NOMO-1 (cell line): ENCODE results near the gene PRPF38A.
"Not testable (repeated sequence)": the region's sequence is repeated elsewhere in the genome, so short reads cannot be mapped to it uniquely, and the experiment has no call there.

Source experiments
- DNase-seq, 2 experiments: peaks; one replicate each; lab custom pipeline; 2025; ENCODE audit not compliant: unreplicated experiment in 2 of 2; lab: John Stamatoyannopoulos, UW

Gene PRPF38A, protein sequence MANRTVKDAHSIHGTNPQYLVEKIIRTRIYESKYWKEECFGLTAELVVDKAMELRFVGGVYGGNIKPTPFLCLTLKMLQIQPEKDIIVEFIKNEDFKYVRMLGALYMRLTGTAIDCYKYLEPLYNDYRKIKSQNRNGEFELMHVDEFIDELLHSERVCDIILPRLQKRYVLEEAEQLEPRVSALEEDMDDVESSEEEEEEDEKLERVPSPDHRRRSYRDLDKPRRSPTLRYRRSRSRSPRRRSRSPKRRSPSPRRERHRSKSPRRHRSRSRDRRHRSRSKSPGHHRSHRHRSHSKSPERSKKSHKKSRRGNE

DNA sequence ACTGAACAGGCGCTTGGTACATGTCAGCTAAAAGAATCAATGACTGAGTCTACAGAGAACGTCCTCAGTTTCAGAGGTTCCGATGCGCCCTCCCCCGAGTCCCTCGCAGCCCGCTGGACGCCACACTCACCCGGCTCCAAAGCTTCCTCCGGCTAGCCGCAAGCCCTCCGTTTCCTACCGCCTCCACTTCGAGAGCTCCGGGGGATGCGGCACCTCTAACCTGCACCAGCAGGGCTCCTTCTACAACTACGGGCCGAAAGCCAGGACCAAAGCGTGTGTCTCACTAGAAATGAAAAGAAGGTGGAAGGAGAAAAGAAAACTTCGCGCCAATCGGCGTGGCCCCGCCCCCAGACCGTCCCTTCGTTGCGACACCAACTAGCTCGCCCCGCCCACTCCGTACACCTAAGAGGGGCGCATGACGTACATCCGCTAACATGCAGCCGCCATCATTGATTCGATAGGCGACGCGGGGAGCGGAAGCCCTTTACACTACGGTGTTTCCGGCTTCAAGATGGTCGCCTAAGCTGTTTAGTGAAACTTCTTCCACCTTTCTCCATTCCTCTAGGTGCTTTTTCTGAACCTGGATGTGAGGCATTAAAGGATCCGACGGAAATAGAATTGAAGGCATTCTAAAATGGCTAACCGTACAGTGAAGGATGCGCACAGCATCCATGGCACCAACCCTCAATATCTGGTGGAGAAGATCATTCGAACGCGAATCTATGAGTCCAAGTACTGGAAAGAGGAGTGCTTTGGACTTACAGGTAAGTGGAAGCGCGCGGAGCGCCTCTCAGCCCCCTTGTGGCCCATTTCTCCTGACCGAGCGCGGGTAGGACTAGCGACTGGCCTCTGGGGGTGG lies at the start of gene PRPF38A, which contains the start of gene ORC1:
PRPF38A (plus strand) TSS at position 487 of the 859 bp plus-strand sequence; CDS start at position 635, 148 bp downstream.
ORC1 (minus strand) TSS at position 308 of the 859 bp plus-strand sequence. CDS start 2,200 bp downstream, outside the sequence.
- peak; percentile 90 to 97 for DNase-seq

DNA sequence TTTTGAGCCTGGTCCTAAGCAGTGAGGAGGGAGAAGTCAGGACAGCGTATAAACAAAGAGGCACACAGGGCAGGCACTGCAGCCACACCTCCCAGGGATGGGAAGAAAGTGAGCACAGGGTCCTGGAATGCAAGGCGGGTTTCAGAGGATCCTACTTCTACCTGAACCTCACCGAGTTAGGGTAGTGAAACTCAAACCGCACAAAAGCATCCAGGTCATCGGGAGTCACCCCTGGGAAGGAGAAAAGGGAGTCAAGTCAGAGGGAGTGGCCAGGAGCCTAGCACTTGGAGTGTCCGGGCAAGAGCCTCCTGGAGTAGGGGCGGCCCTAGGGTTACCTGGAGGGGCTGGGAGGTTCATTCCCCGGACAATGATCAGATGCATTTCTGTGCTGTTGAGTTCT lies 49.0 kb upstream of the PRPF38A start:
- no peak for DNase-seq

DNA sequence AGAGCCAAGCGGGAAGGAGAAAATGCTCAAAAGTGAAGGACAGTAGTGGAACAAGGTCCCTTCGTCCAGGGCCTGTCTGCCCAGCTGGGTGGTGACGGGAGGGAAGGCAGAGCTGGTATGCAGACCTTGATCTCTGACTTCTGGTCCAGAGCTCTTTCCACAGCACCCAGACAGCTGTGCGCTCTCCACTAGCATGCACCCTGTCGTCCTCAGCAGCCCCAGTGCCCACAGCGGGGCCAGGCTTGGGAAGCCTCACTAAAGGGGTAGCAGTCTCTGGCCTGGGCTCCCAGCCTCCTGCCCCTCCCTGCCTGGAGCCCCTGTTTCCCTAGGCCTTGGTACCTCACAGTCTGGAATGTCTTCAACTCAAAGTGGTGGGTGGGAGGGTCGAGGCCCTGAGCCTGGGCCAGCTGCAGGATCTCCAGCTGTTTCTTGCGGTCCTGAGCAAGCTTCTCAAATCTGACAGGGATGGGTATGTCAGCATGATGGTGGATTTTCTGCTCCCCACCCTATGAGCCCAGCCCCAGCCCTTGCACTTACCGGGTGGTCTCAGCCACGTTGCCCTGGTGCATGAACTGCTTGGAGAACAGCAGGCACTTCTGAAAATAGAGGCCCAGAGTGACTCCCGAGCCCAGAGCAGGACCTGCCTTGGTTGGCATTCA lies 48.4 kb upstream of the PRPF38A start:
- no peak for DNase-seq

DNA sequence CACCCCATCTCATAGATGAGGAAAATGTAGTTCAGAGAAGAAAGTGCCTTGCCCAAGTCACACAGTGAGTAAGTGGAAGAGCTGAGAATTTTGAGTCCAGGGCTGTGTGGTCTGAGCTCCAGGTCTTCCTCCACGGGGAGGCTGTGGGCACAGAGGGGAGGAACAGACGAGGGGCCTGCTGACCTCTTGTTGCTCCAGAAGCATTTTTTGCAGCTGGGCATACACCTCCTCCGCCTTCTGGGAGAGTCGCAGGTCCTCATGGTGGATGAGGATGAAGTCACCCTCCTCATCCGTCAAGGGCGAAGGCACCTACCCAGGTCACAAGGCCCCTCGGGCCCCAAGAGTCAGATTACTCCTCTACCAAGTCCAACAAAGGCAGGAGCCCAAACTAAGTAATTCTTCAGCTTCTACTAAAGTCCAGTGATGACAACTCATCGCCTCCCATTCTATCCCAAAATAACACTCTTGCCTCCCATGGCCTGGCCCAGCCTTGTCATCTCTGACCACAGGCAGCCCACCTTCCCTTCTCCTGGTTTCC lies 47.5 kb upstream of the PRPF38A start:
- DNase-seq: no peak

DNA sequence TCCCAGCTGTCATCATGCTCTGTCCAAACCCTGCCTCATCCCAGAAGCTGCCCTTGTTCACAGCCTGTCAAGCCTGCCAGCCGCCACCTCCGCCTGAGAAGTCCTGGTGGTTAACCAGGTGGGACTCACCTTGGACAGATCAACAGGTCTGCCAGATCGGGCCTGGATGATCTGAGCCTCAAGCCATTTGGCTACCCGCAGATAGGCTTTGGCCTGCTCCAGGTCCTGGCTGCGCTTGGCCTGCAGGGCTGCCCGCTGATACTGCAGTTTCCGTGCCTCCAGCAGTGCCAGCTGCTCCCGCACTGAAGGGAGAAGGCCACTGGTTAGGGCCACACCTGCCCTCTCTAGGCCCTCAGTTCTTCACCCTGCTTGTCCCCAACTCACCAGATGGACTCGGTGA lies 47.0 kb upstream of the PRPF38A start:
- no peak for DNase-seq

DNA sequence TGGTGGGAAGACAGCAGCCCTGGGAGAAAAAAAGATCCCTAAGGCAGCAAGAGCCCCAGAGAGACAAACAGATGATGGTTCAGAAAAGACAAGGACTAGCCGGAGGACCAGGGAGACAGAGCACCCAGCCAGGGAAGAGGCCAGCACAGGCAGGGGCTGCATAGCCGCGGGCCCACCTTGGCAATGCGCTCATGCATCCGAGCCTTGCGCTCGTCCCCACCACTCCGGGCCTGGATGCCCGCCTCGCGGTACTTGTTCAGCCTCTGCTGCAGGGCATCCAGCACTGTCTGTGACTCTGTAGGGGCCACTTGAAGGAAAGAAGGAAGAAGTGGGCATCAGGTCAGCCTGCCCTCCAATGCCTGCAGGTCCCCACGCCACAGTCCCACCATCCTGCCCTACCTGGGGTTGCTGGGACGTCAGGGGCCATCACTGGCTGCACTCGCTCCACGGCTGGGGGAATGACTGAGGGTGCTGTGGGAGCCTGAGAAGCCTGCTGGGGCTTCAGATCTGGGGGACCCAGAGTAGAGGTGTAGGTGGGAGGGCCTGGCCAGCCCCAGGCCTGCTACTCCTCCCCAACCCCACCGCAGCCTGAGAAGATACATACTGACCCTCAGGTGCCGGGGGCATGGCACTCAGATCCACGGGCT lies 45.4 kb upstream of the PRPF38A start:
- DNase-seq: no peak

GRCh38 chr1:52359676-52360594 lies 44.5 kb upstream of the PRPF38A start:
- DNase-seq: no peak

GRCh38 chr1:52360595-52360968 lies 43.8 kb upstream of the PRPF38A start:
- no peak for DNase-seq

GRCh38 chr1:52364235-52364839 lies 40.1 kb upstream of the PRPF38A start:
- no peak for DNase-seq

DNA sequence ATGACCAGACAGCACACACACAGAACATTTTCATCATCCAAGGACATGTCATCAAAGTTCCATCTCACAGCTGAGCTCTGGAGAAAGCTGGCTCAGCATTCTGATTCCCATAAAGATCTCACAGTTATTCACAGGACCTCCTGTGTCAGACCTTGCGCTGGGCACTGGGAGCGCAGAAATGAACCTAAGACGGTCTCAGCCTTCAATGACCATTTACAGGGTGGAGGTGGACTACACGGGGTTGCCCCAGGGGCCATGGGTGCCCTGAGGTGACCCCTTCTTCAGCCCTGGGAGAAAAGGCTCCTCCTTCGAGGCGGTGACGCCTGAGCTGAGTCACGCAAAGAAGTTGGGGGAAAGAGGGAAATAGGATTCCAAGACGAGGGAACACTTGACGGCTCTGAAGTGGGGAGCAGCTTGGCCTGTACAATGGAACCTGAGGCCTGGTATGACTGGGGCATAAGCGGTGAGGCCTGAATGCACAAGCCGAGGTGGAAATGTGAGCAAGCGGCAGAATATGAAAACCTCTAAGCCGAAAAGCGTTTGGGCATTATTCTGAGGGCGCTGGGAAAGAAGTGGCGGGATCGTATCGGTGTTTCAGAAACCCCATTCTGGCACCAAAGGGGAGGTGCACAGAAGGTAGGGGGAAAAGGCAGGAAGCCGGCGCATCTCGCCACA lies 39.2 kb upstream of the PRPF38A start:
- peak in 1 of 2 experiments; percentile 19 for DNase-seq

DNA sequence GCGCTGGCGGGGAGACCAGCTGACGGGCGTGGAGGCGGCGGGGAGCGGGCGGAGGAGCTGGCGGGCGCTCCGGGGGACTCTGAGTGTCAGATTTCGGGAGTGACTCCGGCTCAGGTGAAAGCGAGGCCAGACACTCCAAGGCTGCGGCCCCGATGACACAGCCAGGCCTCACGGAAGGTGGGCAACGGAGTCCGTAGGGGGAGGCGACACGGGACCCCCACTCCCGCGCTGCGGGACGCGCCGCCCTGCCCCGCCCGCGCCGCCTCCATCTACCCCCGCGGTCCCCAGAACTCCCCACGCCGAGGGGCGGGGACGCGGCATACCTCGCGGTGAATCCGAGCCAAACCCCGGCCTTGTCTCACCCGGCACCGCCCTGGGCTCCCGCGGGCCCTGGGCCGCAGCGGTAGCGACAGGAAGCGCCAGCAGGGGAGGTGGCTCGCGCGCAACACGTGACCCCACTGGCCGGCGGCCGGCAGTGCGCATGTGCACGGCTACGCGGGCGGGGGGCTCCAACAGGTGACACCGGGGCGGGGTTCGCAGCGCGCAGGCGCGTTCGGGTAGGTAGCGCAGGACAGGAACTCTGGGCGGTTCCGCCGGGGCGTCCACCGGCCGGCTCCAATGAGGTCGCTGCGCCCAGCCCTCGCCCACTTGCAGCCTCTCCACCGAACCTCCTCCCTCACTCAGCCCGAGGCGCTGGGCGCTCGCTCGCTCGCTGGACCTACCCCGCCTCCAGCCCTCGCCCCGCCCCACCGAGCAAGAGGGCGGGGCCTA lies 38.5 kb upstream of the PRPF38A start, which contains the start of gene CC2D1B:
CC2D1B (minus strand) TSS at position 460 of the 771 bp plus-strand sequence. CDS start 1,585 bp downstream, outside the sequence.
- peak; percentile 97 for DNase-seq

DNA sequence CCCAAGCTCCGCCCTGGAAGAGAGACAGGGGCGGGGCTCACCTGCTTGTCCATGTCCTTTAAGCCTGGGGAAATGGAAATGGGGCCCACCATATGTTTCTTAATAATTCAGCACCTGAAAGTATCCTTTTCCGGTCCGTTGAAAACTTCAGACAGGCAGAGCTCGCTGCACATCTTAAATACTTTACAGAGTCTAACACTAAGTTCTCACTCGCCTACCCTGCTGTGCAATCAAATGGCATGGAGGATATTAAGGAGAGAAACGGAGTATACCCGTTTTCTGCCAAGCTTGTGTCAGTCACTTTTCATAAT lies 37.9 kb upstream of the PRPF38A start:
- DNase-seq: no peak

GRCh38 chr1:52367272-52367671 lies 37.1 kb upstream of the PRPF38A start:
- DNase-seq: no peak

DNA sequence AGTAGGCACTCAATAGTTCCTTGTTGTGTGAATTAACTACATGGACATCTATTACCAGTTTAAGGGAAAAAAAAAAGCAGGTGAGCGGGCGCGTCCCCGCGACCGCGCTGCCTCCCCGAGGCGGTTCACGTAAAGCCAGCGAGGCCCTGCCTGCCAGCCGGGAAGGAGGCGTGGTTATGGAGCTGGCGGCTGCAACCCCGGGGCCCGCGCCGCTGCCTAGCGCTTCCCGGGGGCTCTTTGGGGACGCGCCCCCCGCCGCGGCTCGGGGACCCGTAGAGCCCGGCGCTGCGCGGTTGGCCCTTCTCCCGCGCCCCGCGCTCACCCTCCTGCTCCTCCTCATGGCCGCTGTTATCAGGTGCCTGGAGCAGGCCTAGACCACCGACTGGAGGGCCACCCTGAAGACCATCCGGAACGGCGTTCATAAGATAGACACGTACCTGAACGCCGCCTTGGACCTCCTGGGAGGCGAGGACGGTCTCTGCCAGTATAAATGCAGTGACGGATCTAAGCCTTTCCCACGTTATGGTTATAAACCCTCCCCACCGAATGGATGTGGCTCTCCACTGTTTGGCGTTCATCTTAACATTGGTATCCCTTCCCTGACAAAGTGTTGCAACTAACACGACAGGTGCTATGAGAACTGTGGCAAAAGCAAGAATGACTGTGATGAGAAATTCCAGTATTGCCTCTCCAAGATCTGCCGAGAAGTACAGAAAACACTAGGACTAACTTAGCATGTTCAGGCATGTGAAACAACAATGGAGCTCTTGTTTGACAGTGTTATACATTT lies 35.8 kb upstream of the PRPF38A start:
- no peak for DNase-seq

DNA sequence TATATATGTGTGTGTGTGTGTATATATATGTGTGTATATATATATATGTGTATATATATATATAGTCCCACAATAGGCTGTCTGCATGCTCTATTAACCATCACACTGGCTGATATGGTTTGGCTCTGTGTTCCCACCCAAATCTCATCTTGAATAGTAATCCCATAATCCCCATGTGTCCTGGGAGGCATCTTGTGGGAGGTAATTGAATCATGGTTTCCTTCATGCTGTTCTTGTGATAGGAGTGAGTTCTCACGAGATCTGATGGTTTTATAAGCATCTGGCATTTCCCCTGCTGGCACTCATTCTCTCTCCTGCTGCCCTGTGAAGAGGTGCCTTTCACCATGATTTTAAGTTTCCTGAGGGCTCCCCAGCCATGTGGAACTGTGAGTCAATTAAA lies 34.6 kb upstream of the PRPF38A start:
- DNase-seq: not testable (repeated sequence)

DNA sequence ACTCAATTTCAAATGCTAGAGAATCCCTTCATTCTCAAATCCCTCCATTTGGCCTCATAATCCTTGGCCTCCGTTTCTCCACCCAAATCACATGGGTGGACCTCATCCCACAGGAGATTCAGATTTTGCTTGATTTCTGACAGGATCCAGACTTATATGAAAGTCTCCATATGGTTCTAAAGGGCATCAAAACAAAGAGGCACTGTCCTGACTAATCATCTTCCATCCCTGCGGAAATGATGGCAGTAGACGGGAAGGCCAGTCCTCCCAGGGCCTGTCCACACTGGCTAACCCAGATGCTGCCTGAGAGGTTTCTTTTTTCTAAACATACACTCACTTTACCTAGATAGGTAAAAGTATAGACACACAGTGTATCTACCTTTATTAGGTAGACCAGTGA lies 19.0 kb upstream of the PRPF38A start:
- DNase-seq: no peak

DNA sequence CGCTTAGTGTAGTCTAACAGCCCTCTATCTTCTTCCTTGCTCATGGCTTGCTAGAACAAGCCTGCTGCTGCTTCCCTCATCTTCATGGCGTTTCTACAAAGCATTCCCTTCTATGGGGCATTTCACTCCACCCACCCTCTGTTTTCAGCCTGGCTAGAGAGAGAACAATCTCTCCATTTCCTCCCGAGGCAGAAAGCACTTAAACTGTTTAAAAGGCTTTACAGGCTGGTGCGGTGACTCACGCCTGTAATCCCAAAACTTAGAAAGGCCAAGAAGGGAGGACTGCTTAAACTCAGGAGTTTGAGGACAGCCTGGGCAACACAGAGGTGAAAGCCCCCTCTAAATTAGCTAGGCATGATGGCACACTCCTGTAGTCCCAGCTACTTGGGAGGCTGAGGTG lies 17.9 kb upstream of the PRPF38A start:
- no peak for DNase-seq
